ENCODE results near the gene BCL11B.

Gene BCL11B

GRCh38 chr14:99137001-99137700 is 134.8 kb downstream of the BCL11B start:
- no peak for DNase-seq (ENCODE audit: low spot score)

- DNase-seq (ENCODE audit: low spot score), result no peak
Observed at GRCh38 chr14:99136401-99136800, 135.6 kb downstream of the BCL11B start.

- no peak for DNase-seq (ENCODE audit: low spot score)
Observed at GRCh38 chr14:99136047-99136400, 136.0 kb downstream of the BCL11B start.

- no peak for DNase-seq (ENCODE audit: low spot score)
Observed at GRCh38 chr14:99134516-99135046, 137.4 kb downstream of the BCL11B start.

- no peak for DNase-seq (ENCODE audit: low spot score)
Observed at GRCh38 chr14:99133636-99134515, 138.1 kb downstream of the BCL11B start.

GRCh38 chr14:99132821-99133635 is 139.0 kb downstream of the BCL11B start:
- no peak for DNase-seq (ENCODE audit: low spot score)

GRCh38 chr14:99131632-99132271 is 140.2 kb downstream of the BCL11B start:
- DNase-seq (ENCODE audit: low spot score), result no peak

GRCh38 chr14:99129998-99130397 is 142.0 kb downstream of the BCL11B start:
- DNase-seq (ENCODE audit: low spot score), result no peak

- DNase-seq (ENCODE audit: low spot score), result no peak
Observed at GRCh38 chr14:99129211-99129696, 142.7 kb downstream of the BCL11B start.

- no peak for DNase-seq (ENCODE audit: low spot score)
Observed at GRCh38 chr14:99128185-99128584, 143.8 kb downstream of the BCL11B start.

- DNase-seq (ENCODE audit: low spot score), result no peak
Observed at GRCh38 chr14:99127651-99128167, 144.3 kb downstream of the BCL11B start.

GRCh38 chr14:99125616-99126431 is 146.2 kb downstream of the BCL11B start:
- DNase-seq (ENCODE audit: low spot score), result no peak

- no peak for DNase-seq (ENCODE audit: low spot score)
Observed at GRCh38 chr14:99125113-99125512, 146.9 kb downstream of the BCL11B start.

GRCh38 chr14:99124482-99125105 is 147.4 kb downstream of the BCL11B start:
- DNase-seq (ENCODE audit: low spot score), result no peak

- DNase-seq (ENCODE audit: low spot score), result no peak
Observed at GRCh38 chr14:99123208-99123870, 148.7 kb downstream of the BCL11B start.

GRCh38 chr14:99122521-99123125 is 149.4 kb downstream of the BCL11B start:
- DNase-seq (ENCODE audit: low spot score), result no peak

GRCh38 chr14:99121319-99121875 is 150.6 kb downstream of the BCL11B start:
- no peak for DNase-seq (ENCODE audit: low spot score)

GRCh38 chr14:99120526-99121318 is 151.3 kb downstream of the BCL11B start:
- DNase-seq (ENCODE audit: low spot score), result no peak

Measured in globus pallidus (tissue), 1 donor.